ENCODE data around the gene SOD2. TPM values are rescaled to one million over a fixed set of nuclear protein-coding genes. Genes with fewer than 3 reads are reported as not detected.
A peak's percentile ranks its signal among the peaks of the same experiment; 100 is the strongest.
"Not testable (repeated sequence)": the region's sequence is repeated elsewhere in the genome, so short reads cannot be mapped to it uniquely, and the experiment has no call there.

SOD2 gene
- total RNA-seq, 2 experiments from 2014 or later, result 90.6 to 105 TPM

- H3K36me3 Mint-ChIP-seq (ENCODE audit: low read depth), result peaks cover 33% of the 10 kb centered on the region
- POLR2A ChIA-PET, result interaction anchor here (0.6 to 3.2 kb wide), 4 partner anchors 13 to 97 kb away, joined by 3 to 15 read pairs (median 8); partner anchors contain the start of genes MRPL18, TCP1 and WTAP
- H3K9me3 Mint-ChIP-seq (ENCODE audit: low read depth), result no peaks in the 10 kb centered on the region
- peak overlapping the region; percentile 92 for H3K4me3 Mint-ChIP-seq
- peaks cover 46% of the 10 kb centered on the region for H3K4me1 Mint-ChIP-seq
- DNase-seq (peak; percentile 81), ATAC-seq (peak; percentile 43)
- intact Hi-C loops (cut with DNase I, micrococcal nuclease), result loop anchor here (1.0 to 10.0 kb wide), 16 partner anchors 35 to 1040 kb away; partner anchors contain the start of genes ACAT2 (in 1 of the 2), MRPL18 (in 1 of the 2), SYTL3 (in 1 of the 2) and TAGAP (in 1 of the 2)
- no peaks in the 10 kb centered on the region for H3K27me3 Mint-ChIP-seq
- peak overlapping the region; percentile 93 for H3K27ac Mint-ChIP-seq
- CTCF ChIA-PET, result interaction anchor here (0.6 to 5.0 kb wide), 10 partner anchors 11 to 274 kb away, joined by 3 to 23 read pairs (median 6); partner anchors contain the start of genes MRPL18, TCP1 and WTAP
Measured at GRCh38 chr6:159692303-159693127, 526 bp downstream of the SOD2 start.

- Mint-ChIP-seq H3K4me3 (peak overlapping the region; percentile 92), H3K27me3 (no peaks in the 10 kb centered on the region), H3K9me3 (ENCODE audit: low read depth) (no peaks in the 10 kb centered on the region), H3K4me1 (peaks cover 52% of the 10 kb centered on the region), H3K36me3 (ENCODE audit: low read depth) (peaks cover 39% of the 10 kb centered on the region), H3K27ac (peak overlapping the region; percentile 93)
- intact Hi-C loops (cut with DNase I, micrococcal nuclease), result loop anchor here (1.0 to 10.0 kb wide), 14 partner anchors 36 to 1040 kb away; partner anchors contain the start of genes MRPL18 (in 1 of the 2), SYTL3 (in 1 of the 2) and TAGAP (in 1 of the 2)
- DNase-seq, result no peak
- no peak for ATAC-seq
- ChIA-PET CTCF (interaction anchor here (0.6 to 5.0 kb wide), 18 partner anchors 10 to 356 kb away, joined by 3 to 23 read pairs (median 4); partner anchors contain the start of genes MRPL18, TCP1 and WTAP), POLR2A (interaction anchor here (0.6 to 3.2 kb wide), 4 partner anchors 12 to 98 kb away, joined by 3 to 15 read pairs (median 8); partner anchors contain the start of genes MRPL18, TCP1 and WTAP)
Measured at GRCh38 chr6:159691963-159692287, 1.1 kb downstream of the SOD2 start.

- Mint-ChIP-seq H3K27ac (peak overlapping the region; percentile 93), H3K4me3 (peak overlapping the region; percentile 92), H3K27me3 (no peaks in the 10 kb centered on the region), H3K36me3 (ENCODE audit: low read depth) (peaks cover 43% of the 10 kb centered on the region), H3K4me1 (peaks cover 57% of the 10 kb centered on the region), H3K9me3 (ENCODE audit: low read depth) (no peaks in the 10 kb centered on the region)
- ChIA-PET POLR2A (interaction anchor here (1.0 to 2.2 kb wide), 2 partner anchors 12 to 35 kb away, joined by 6 to 9 read pairs; partner anchors contain the start of gene WTAP), CTCF (interaction anchor here (0.6 to 5.0 kb wide), 20 partner anchors 8 to 357 kb away, joined by 3 to 23 read pairs (median 4); partner anchors contain the start of genes MRPL18, TCP1 and WTAP)
- DNase-seq, result no peak
- intact Hi-C loops (cut with DNase I, micrococcal nuclease), result loop anchor here (1.0 to 10.0 kb wide), 12 partner anchors 37 to 1039 kb away; partner anchors contain the start of genes SYTL3 (in 1 of the 2) and TAGAP (in 1 of the 2)
- ATAC-seq, result no peak
Measured at GRCh38 chr6:159691133-159691962, 1.7 kb downstream of the SOD2 start.

DNA sequence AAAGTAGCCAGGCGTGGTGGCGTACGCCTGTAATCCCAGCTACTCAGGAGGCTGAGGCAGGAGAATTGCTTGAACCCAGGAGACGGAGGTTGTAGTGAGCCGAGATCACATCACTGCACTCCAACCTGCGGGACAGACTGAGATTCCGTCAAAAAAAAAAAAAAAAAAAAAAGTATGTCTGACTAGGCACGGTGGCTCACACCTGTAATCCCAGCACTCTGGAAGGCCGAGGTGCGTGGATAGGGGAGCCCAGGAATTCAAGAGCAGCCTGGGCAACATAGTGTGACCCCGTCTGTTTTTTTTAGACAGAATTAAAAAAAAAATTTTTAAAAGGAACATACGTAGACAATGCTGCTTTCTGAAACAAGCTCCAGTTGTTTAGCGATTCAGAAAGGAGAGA is 2.9 kb downstream of the SOD2 start:
- ATAC-seq; H3K27ac Mint-ChIP-seq; H3K27me3 Mint-ChIP-seq; POLR2A ChIA-PET; DNase-seq; H3K4me3 Mint-ChIP-seq; H3K9me3 Mint-ChIP-seq (ENCODE audit: low read depth): not testable (repeated sequence)
- peaks cover 53% of the 10 kb centered on the region for H3K4me1 Mint-ChIP-seq
- H3K36me3 Mint-ChIP-seq (ENCODE audit: low read depth), result peaks cover 51% of the 10 kb centered on the region
- intact Hi-C loops (cut with DNase I, micrococcal nuclease), result loop anchor here (2.0 to 10.0 kb wide), 11 partner anchors 71 to 1038 kb away; partner anchors contain the start of genes SYTL3 (in 1 of the 2) and TAGAP (in 1 of the 2)
- CTCF ChIA-PET, result interaction anchor here (0.8 to 5.0 kb wide), 8 partner anchors 8 to 97 kb away, joined by 3 to 23 read pairs (median 4); partner anchors contain the start of gene WTAP

- H3K27me3 Mint-ChIP-seq, result no peaks in the 10 kb centered on the region
- peak overlapping the region; percentile 3 for H3K27ac Mint-ChIP-seq
- H3K4me1 Mint-ChIP-seq, result peaks cover 42% of the 10 kb centered on the region
- DNase-seq (no peak), ATAC-seq (no peak)
- CTCF ChIA-PET, result interaction anchor here (0.6 to 5.0 kb wide), 3 partner anchors 25 to 43 kb away, joined by 3 to 23 read pairs (median 9); partner anchors contain the start of gene WTAP
- H3K36me3 Mint-ChIP-seq (ENCODE audit: low read depth), result peaks cover 55% of the 10 kb centered on the region
- H3K9me3 Mint-ChIP-seq (ENCODE audit: low read depth), result no peaks in the 10 kb centered on the region
- no peak overlapping the region for H3K4me3 Mint-ChIP-seq
- POLR2A ChIA-PET, result interaction anchor here (0.8 to 1.0 kb wide), 2 partner anchors 10 to 38 kb away, joined by 4 read pairs; no protein-coding TSS in a partner anchor
- intact Hi-C loops (cut with DNase I, micrococcal nuclease), result loop anchor here in 1 of 2 experiments (10.0 kb wide), 1 partner anchor 836 kb away; no protein-coding TSS in a partner anchor
Measured at GRCh38 chr6:159689001-159689400, 4.0 kb downstream of the SOD2 start.

DNA sequence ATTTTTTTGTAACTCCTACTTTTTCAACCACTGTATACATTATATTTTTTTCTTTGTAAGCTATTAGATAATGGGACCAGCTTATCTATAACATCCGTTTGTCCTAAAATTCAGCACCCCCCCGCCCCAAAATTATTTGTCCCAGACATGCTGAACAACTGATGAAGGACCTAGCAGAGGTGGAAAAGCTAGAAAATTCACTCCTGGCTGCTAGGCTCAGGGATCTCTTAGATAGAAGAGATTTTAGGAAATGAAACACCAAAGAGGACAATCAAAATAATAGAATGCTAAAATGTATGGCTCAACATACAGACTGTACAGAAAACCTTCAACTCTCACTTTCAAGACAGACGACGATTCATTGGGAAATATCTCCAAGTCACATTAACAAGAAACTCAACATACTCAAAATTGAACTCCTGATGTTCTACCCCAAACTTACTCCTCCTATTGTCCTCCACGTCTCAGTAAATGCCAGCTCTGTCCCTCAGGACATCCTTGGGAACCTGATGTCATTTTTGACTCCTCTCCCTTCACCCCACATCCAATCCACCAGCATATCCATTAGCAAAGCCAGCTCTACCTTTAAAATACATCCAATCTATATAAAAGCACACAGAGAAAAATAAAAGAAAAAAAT is 4.7 kb downstream of the SOD2 start:
- Mint-ChIP-seq H3K27ac (peak overlapping the region; percentile 3), H3K27me3 (no peaks in the 10 kb centered on the region), H3K4me3 (peak overlapping the region; percentile 2), H3K4me1 (peaks cover 45% of the 10 kb centered on the region), H3K36me3 (ENCODE audit: low read depth) (peaks cover 60% of the 10 kb centered on the region), H3K9me3 (ENCODE audit: low read depth) (no peaks in the 10 kb centered on the region)
- ChIA-PET CTCF (interaction anchor here (0.6 to 5.0 kb wide), 6 partner anchors 9 to 1463 kb away, joined by 3 to 23 read pairs (median 4); partner anchors contain the start of gene WTAP), POLR2A (interaction anchor here (0.7 to 1.0 kb wide), 3 partner anchors 8 to 174 kb away, joined by 4 read pairs; no protein-coding TSS in a partner anchor)
- DNase-seq (no peak), ATAC-seq (no peak)
- intact Hi-C loops (cut with DNase I, micrococcal nuclease), result loop anchor here in 1 of 2 experiments (10.0 kb wide), 1 partner anchor 836 kb away; no protein-coding TSS in a partner anchor

DNA sequence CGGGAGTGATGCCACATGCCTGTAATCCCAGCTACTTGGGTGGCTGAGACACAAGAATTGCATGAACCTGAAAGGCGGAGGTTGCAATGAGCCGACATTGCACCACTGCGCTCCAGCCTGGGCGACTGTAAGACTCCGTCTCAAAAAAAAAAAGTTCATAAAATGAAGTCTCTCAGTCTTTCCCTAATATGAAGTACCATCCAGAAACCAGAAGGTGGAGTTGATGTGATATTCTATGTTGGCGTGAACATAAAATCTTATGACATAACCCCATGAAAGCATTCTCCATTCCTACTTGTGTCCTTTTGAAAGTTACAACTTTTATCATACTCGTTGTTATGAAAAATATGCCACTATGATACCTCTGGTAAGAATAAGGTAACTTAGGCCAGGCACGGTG is 5.7 kb downstream of the SOD2 start:
- ChIA-PET POLR2A (interaction anchor here (0.7 kb wide), 1 partner anchor 30 kb away, joined by 3 read pairs; no protein-coding TSS in a partner anchor), CTCF (interaction anchor here (1.3 kb wide), 1 partner anchor 50 kb away, joined by 4 read pairs; no protein-coding TSS in a partner anchor)
- H3K9me3 Mint-ChIP-seq (ENCODE audit: low read depth), result no peaks in the 10 kb centered on the region
- H3K27ac Mint-ChIP-seq, result peak overlapping the region; percentile 29
- intact Hi-C loops (cut with DNase I, micrococcal nuclease), result loop anchor here in 1 of 2 experiments (10.0 kb wide), 1 partner anchor 837 kb away; no protein-coding TSS in a partner anchor
- no peak overlapping the region for H3K4me3 Mint-ChIP-seq
- DNase-seq, result no peak
- ATAC-seq, result no peak
- H3K27me3 Mint-ChIP-seq, result no peaks in the 10 kb centered on the region
- peaks cover 59% of the 10 kb centered on the region for H3K36me3 Mint-ChIP-seq (ENCODE audit: low read depth)
- peaks cover 47% of the 10 kb centered on the region for H3K4me1 Mint-ChIP-seq

DNA sequence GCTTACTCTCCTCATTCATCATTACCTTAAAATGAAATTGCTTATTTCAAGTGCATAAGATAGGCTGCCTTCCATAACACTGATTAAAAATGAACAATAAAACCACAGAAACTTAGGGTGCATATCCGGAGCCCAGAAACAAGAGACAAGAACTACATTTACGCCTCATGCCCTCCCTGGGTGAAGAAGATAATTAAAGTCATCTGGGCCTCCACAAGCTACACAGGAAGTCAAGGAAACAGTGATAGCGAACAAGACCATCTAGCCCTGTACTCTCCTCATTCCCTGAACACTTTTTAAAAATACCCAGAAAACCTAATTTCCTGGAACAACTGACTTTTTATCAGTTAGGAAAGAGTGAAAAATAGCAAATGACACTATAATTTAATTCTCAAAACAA is 6.3 kb downstream of the SOD2 start:
- H3K9me3 Mint-ChIP-seq (ENCODE audit: low read depth), result no peaks in the 10 kb centered on the region
- peak overlapping the region; percentile 29 for H3K27ac Mint-ChIP-seq
- H3K27me3 Mint-ChIP-seq, result no peaks in the 10 kb centered on the region
- POLR2A ChIA-PET, result interaction anchor here (0.7 kb wide), 1 partner anchor 29 kb away, joined by 3 read pairs; no protein-coding TSS in a partner anchor
- no peak overlapping the region for H3K4me3 Mint-ChIP-seq
- no peak for DNase-seq
- intact Hi-C loops (cut with DNase I, micrococcal nuclease), result loop anchor here in 1 of 2 experiments (10.0 kb wide), 1 partner anchor 838 kb away; no protein-coding TSS in a partner anchor
- ATAC-seq, result peak; percentile 43
- peaks cover 57% of the 10 kb centered on the region for H3K36me3 Mint-ChIP-seq (ENCODE audit: low read depth)
- CTCF ChIA-PET, result no interaction called here
- H3K4me1 Mint-ChIP-seq, result peaks cover 47% of the 10 kb centered on the region

DNA sequence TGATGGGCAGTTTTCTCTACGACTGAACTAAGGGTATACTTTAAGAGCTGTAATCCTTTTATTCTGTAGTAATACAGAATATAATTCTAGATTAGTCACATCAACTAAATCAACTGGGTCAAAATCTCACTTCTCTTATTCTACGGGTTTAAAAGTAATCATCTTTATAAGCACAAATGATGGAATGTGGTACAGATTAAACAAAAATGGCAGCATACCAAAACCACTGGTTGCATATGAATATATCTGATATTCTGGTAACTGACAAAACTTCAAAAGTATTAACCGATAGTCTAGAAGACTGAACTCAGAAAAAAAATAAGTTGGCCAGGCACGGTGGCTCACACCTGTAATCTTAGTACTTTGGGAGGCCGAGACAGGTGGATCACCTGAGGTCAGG is 7.0 kb downstream of the SOD2 start:
- Mint-ChIP-seq H3K27ac (peak overlapping the region; percentile 42), H3K4me1 (peaks cover 50% of the 10 kb centered on the region)
- CTCF ChIA-PET, result no interaction called here

DNA sequence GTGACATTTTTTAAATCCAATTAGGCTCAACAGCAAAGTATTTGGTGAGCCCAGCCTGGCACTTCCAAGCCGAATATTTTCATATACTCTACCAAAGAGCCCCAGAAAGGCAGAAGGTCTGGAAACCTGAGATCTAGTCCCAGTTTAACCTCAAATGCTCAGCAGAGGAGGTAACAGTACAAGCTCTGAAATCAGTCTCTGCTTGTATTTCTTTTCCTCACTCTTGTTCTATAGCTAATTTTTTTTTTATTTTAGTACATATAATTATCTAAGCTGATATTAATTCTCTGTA is 9.1 kb downstream of the SOD2 start:
- CTCF ChIA-PET, result interaction anchor here (0.6 to 2.0 kb wide), 2 partner anchors 15 to 45 kb away, joined by 4 to 5 read pairs; no protein-coding TSS in a partner anchor
- H3K27ac Mint-ChIP-seq, result no peak overlapping the region

More for the DNA sequence above, 7.0 kb downstream of the SOD2 start:
- Mint-ChIP-seq H3K36me3 (ENCODE audit: low read depth) (peaks cover 59% of the 10 kb centered on the region), H3K4me3 (no peak overlapping the region), H3K27me3 (no peaks in the 10 kb centered on the region), H3K9me3 (ENCODE audit: low read depth) (no peaks in the 10 kb centered on the region)
- POLR2A ChIA-PET, result no interaction called here
- ATAC-seq (no peak), DNase-seq (no peak)
- intact Hi-C loops (cut with DNase I, micrococcal nuclease), result loop anchor here in 1 of 2 experiments (10.0 kb wide), 1 partner anchor 839 kb away; no protein-coding TSS in a partner anchor

More for the DNA sequence above, 9.1 kb downstream of the SOD2 start:
- intact Hi-C loops (cut with DNase I, micrococcal nuclease), result loop anchor here in 1 of 2 experiments (10.0 kb wide), 1 partner anchor 841 kb away; no protein-coding TSS in a partner anchor
- ATAC-seq (no peak), DNase-seq (no peak)
- Mint-ChIP-seq H3K36me3 (ENCODE audit: low read depth) (peaks cover 59% of the 10 kb centered on the region), H3K27me3 (no peaks in the 10 kb centered on the region), H3K4me1 (peaks cover 56% of the 10 kb centered on the region), H3K4me3 (no peak overlapping the region), H3K9me3 (ENCODE audit: low read depth) (no peaks in the 10 kb centered on the region)
- POLR2A ChIA-PET, result no interaction called here
